SK-N-SH (cell line): ENCODE results near the gene RFFL. TPM values are rescaled to one million over a fixed set of nuclear protein-coding genes. Genes with fewer than 3 reads are reported as not detected.

Source experiments
- CTCF ChIA-PET: fragments of 300-600, 350-600 bp; formaldehyde crosslinking; extraction: SDS; loops from one replicate; lab custom pipeline; 2021; lab: Yijun Ruan, JAX
- POLR2A ChIA-PET: fragments of 350-600 bp; sonication (Branson Sonifier 250); formaldehyde crosslinking; extraction: SDS; loops from one replicate; lab custom pipeline; 2020; ENCODE audit warnings: antibody characterized with exemption, inconsistent platforms; lab: Yijun Ruan, JAX
- DNase-seq: peaks from one replicate; pipeline ENCODE4 v3.0.0; 2012
- H2AFZ ChIP-seq: fragments of 200-600 bp; sonication (generic); 2 replicates; pipeline ENCODE4 v1.8.1; 2016; ENCODE audit warnings: antibody characterized with exemption, mild to moderate bottlenecking, low read depth
- H3F3A ChIP-seq: fragments of 200-600 bp; sonication (generic); replicated peaks from 2 replicates; pipeline ENCODE3; 2016; ENCODE audit warnings: antibody characterized with exemption, mild to moderate bottlenecking; ENCODE audit not compliant: insufficient read depth
- H3K27ac ChIP-seq, 2 experiments: fragments of 200-500 bp in 1 of 2; fragments of 200-600 bp in 1 of 2; sonication (Bioruptor generic) in 1 of 2; sonication (generic), shearing (Covaris generic) in 1 of 2; 2 replicates each; pipeline versions ENCODE4 v1.5.1 to v1.6.1; 2014 to 2016; ENCODE audit warnings: low read depth in 2 of 2, inconsistent platforms in 1 of 2, low read length in 1 of 2, mild to moderate bottlenecking in 1 of 2, mixed read lengths in 1 of 2
- H3K27me3 ChIP-seq: fragments of 200-600 bp; sonication (generic), shearing (Covaris generic); 2 replicates; pipeline ENCODE4 v1.6.1; 2016; ENCODE audit warnings: mixed run types; ENCODE audit not compliant: insufficient read depth
- H3K36me3 ChIP-seq, 2 experiments: fragments of 200-500 bp in 1 of 2; fragments of 200-600 bp in 1 of 2; sonication (Bioruptor generic) in 1 of 2; sonication (generic) in 1 of 2; replicated peaks in 1 of 2; 2 replicates each; pipeline versions ENCODE3 to v1.5.1; 2014 to 2016; ENCODE audit warnings: low read length in 1 of 2, mild to moderate bottlenecking in 1 of 2; ENCODE audit not compliant: insufficient read depth in 2 of 2, control insufficient read depth in 1 of 2
- H3K4me1 ChIP-seq, 2 experiments: fragments of 200-500 bp in 1 of 2; fragments of 200-600 bp in 1 of 2; sonication (Bioruptor generic) in 1 of 2; sonication (generic), shearing (Covaris generic) in 1 of 2; 2 replicates each; pipeline versions ENCODE4 v1.5.1 to v1.6.1; 2014 to 2016; ENCODE audit warnings: low read depth in 1 of 2, low read length in 1 of 2, mixed run types in 1 of 2; ENCODE audit not compliant: insufficient read depth in 2 of 2, control insufficient read depth in 1 of 2
- H3K4me2 ChIP-seq: fragments of 200-600 bp; sonication (generic), shearing (Covaris generic); 2 replicates; pipeline ENCODE4 v1.6.1; 2017; ENCODE audit warnings: mixed run types
- H3K4me3 ChIP-seq, 2 experiments: fragments of 200-500 bp in 1 of 2; fragments of 200-600 bp in 1 of 2; sonication (Bioruptor generic) in 1 of 2; sonication (generic), shearing (Covaris generic) in 1 of 2; 2 replicates each; pipeline versions ENCODE4 v1.5.1 to v1.8.1; 2014 to 2016; ENCODE audit warnings: low read depth in 2 of 2, inconsistent platforms in 1 of 2, low read length in 1 of 2, mild to moderate bottlenecking in 1 of 2, mixed read lengths in 1 of 2, moderate library complexity in 1 of 2
- H3K79me2 ChIP-seq: fragments of 200-600 bp; sonication (generic); 2 replicates; pipeline ENCODE4 v1.8.1; 2017; ENCODE audit warnings: mild to moderate bottlenecking; ENCODE audit not compliant: insufficient read depth
- H3K9ac ChIP-seq: fragments of 200-600 bp; sonication (generic); 2 replicates; pipeline ENCODE4 v1.6.1; 2017; ENCODE audit warnings: mixed run types
- H3K9me2 ChIP-seq: fragments of 200-600 bp; sonication (generic); 2 replicates; pipeline ENCODE4 v1.6.1; 2017; ENCODE audit warnings: mixed run types
- H3K9me3 ChIP-seq: fragments of 200-600 bp; sonication (generic); 2 replicates; pipeline ENCODE4 v1.6.1; 2017; ENCODE audit warnings: mixed run types, mild to moderate bottlenecking, moderate library complexity
- H4K20me1 ChIP-seq: fragments of 200-600 bp; sonication (generic); 2 replicates; pipeline ENCODE4 v1.6.1; 2017; ENCODE audit warnings: mild to moderate bottlenecking, mixed run types; ENCODE audit not compliant: insufficient read depth
- CHD2 ChIP-seq: fragments of 150-350 bp; IDR thresholded peaks from 2 replicates; pipeline ENCODE4 v1.6.1; 2018; ENCODE audit warnings: low read length; ENCODE audit not compliant: partially characterized antibody
- EP300 ChIP-seq, 2 experiments: IDR thresholded peaks; 2 replicates each; pipeline versions ENCODE4 v1.4.0 to v1.6.1; 2012; ENCODE audit warnings: borderline replicate concordance in 1 of 2, low read depth in 1 of 2, low read length in 1 of 2
- EZH2phosphoT487 ChIP-seq: fragments of 200-600 bp; sonication (generic); IDR thresholded peaks from 2 replicates; pipeline ENCODE4 v1.6.1; 2017; ENCODE audit warnings: low read depth, mixed run types, mild to moderate bottlenecking, antibody characterized with exemption, moderate library complexity, borderline replicate concordance
- FOSL2 ChIP-seq: IDR thresholded peaks from 2 replicates; pipeline ENCODE4 v1.4.0; 2012; ENCODE audit warnings: low read depth, mild to moderate bottlenecking, moderate library complexity, borderline replicate concordance
- JUND ChIP-seq: IDR thresholded peaks from 2 replicates; pipeline ENCODE4 v1.4.0; 2012
- MEF2A ChIP-seq: IDR thresholded peaks from 2 replicates; pipeline ENCODE4 v1.4.0; 2012; ENCODE audit warnings: low read depth, borderline replicate concordance
- MXI1 ChIP-seq: IDR thresholded peaks from 2 replicates; pipeline ENCODE4 v1.6.1; 2012; ENCODE audit warnings: mild to moderate bottlenecking, low read depth, low read length, improper control_type of control experiment
- NFIC ChIP-seq: IDR thresholded peaks from 2 replicates; pipeline ENCODE4 v1.4.0; 2012; ENCODE audit warnings: borderline replicate concordance
- NRF1 ChIP-seq: IDR thresholded peaks from 2 replicates; pipeline ENCODE4 v1.6.1; 2012; ENCODE audit warnings: low read depth, mild to moderate bottlenecking, low read length
- POLR2AphosphoS5 ChIP-seq: IDR thresholded peaks from 2 replicates; pipeline ENCODE4 v1.6.1; 2012; ENCODE audit warnings: low read depth, low read length
- RAD21 ChIP-seq: IDR thresholded peaks from 2 replicates; pipeline ENCODE4 v1.6.1; 2012; ENCODE audit warnings: mild to moderate bottlenecking, low read length
- RCOR1 ChIP-seq: fragments of 150-350 bp; IDR thresholded peaks from 2 replicates; pipeline ENCODE4 v1.6.1; 2017; ENCODE audit warnings: antibody characterized with exemption, low read length
- SMC3 ChIP-seq: IDR thresholded peaks from 2 replicates; pipeline ENCODE4 v1.6.1; 2012; ENCODE audit warnings: low read depth, low read length, improper control_type of control experiment
- TCF12 ChIP-seq: IDR thresholded peaks from 2 replicates; pipeline ENCODE4 v1.4.0; 2012
- YY1 ChIP-seq: IDR thresholded peaks from 2 replicates; pipeline ENCODE4 v1.4.0; 2012; ENCODE audit warnings: low read depth, mild to moderate bottlenecking
- WGBS: methylation state at CpG from one replicate; pipeline ENCODE4 v1.1.6; 2017; ENCODE audit warnings: low lambda C conversion rate; 5-methylcytosine and 5-hydroxymethylcytosine counted together
- polyA plus RNA-seq, 3 experiments: library from polyadenylated mRNA; depleted of rRNA; stranded (reverse); fragments of >200 nt; gene quantifications; 2 replicates each; pipeline ENCODE4 v1.2.3, GENCODE V29; 2012
- TF ChIP-seq, protein P1 (sequence below): fragments of 200-600 bp; sonication (generic); IDR thresholded peaks from 2 replicates; pipeline ENCODE4 v1.6.1; 2017; ENCODE audit warnings: antibody characterized with exemption, mild to moderate bottlenecking, moderate library complexity
- TF ChIP-seq, protein P2 (sequence below): fragments of 150-350 bp; IDR thresholded peaks from 2 replicates; pipeline ENCODE4 v1.6.1; 2016; ENCODE audit warnings: mild to moderate bottlenecking, low read depth, low read length
- TF ChIP-seq, protein P3 (sequence below): IDR thresholded peaks from 2 replicates; pipeline ENCODE4; 2012
- TF ChIP-seq, protein P4 (sequence below): fragments of 150-350 bp; IDR thresholded peaks from 2 replicates; pipeline ENCODE4 v1.6.1; 2017; ENCODE audit warnings: antibody characterized with exemption, low read length, low read depth, borderline replicate concordance
- TF ChIP-seq, protein P5 (sequence below): IDR thresholded peaks from 2 replicates; pipeline ENCODE4 v1.4.0; 2012; ENCODE audit warnings: low read depth, borderline replicate concordance
- TF ChIP-seq, protein P6 (sequence below): IDR thresholded peaks from 2 replicates; pipeline ENCODE4 v1.4.0; 2012; ENCODE audit warnings: low read depth

Gene RFFL
- polyA plus RNA-seq, 1 of the 3 experiments (the other 2 are of a cell fraction): 10.1 TPM

DNA sequence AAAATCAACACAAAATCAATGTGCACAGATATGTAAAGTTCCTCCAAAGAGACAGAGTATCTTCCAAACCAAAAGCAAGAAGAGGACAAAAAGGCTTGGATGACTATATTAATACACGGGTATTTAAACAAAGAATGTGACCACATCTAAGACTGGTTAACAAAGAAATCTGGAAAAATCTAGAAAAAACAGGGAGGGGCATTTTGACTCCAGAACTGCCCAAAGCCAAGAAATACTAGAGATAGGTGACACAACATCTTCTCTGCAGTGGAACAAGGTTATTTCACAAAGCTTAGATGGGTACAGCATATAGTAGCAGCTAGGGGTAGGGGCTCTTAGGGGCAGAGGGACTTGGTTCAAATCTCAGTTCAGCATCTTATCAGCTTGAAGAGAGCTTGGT is 10.3 kb downstream of the RFFL start:
- H3K4me3 ChIP-seq: no peak overlapping the region
- H3K79me2 ChIP-seq: peaks cover 21% of the 10 kb centered on the region
- H3K36me3 ChIP-seq: no peaks in the 10 kb centered on the region
- TF ChIP-seq, protein P1, sequence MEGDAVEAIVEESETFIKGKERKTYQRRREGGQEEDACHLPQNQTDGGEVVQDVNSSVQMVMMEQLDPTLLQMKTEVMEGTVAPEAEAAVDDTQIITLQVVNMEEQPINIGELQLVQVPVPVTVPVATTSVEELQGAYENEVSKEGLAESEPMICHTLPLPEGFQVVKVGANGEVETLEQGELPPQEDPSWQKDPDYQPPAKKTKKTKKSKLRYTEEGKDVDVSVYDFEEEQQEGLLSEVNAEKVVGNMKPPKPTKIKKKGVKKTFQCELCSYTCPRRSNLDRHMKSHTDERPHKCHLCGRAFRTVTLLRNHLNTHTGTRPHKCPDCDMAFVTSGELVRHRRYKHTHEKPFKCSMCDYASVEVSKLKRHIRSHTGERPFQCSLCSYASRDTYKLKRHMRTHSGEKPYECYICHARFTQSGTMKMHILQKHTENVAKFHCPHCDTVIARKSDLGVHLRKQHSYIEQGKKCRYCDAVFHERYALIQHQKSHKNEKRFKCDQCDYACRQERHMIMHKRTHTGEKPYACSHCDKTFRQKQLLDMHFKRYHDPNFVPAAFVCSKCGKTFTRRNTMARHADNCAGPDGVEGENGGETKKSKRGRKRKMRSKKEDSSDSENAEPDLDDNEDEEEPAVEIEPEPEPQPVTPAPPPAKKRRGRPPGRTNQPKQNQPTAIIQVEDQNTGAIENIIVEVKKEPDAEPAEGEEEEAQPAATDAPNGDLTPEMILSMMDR: no peak
- TF ChIP-seq NFIC (no peak), MEF2A (no peak), POLR2AphosphoS5 (no peak), MXI1 (no peak), SMC3 (no peak), CHD2 (no peak), NRF1 (no peak), EP300 (IDR thresholded peaks at IDR 0.05; ENCODE audit: borderline replicate concordance in 1 of 2, low read depth in 1 of 2, low read length in 1 of 2) (no peak)
- TF ChIP-seq, protein P2, sequence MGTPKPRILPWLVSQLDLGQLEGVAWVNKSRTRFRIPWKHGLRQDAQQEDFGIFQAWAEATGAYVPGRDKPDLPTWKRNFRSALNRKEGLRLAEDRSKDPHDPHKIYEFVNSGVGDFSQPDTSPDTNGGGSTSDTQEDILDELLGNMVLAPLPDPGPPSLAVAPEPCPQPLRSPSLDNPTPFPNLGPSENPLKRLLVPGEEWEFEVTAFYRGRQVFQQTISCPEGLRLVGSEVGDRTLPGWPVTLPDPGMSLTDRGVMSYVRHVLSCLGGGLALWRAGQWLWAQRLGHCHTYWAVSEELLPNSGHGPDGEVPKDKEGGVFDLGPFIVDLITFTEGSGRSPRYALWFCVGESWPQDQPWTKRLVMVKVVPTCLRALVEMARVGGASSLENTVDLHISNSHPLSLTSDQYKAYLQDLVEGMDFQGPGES: no peak
- TF ChIP-seq, protein P3, sequence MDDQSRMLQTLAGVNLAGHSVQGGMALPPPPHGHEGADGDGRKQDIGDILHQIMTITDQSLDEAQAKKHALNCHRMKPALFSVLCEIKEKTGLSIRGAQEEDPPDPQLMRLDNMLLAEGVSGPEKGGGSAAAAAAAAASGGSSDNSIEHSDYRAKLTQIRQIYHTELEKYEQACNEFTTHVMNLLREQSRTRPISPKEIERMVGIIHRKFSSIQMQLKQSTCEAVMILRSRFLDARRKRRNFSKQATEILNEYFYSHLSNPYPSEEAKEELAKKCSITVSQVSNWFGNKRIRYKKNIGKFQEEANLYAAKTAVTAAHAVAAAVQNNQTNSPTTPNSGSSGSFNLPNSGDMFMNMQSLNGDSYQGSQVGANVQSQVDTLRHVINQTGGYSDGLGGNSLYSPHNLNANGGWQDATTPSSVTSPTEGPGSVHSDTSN: no peak
- H3K27me3 ChIP-seq: no peaks in the 10 kb centered on the region
- no peaks in the 10 kb centered on the region for H4K20me1 ChIP-seq
- H3K9me3 ChIP-seq: no peaks in the 10 kb centered on the region
- ChIA-PET CTCF (interaction anchor here (1.4 to 1.8 kb wide), 2 partner anchors 12 to 27 kb away, joined by 3 to 4 read pairs; no protein-coding TSS in a partner anchor), POLR2A (no interaction called here)
- WGBS: 82% methylated on average over 1 of the region's 1 CpG
- no peaks in the 10 kb centered on the region for H3K9me2 ChIP-seq
- no peak overlapping the region for H3K9ac ChIP-seq
- H3F3A ChIP-seq: peaks cover 8% of the 10 kb centered on the region
- H3K4me1 ChIP-seq: peaks cover 0 to 3% of the 10 kb centered on the region in 2 experiments; a peak in 1 of 4 replicates
- peak overlapping the region; percentile 29; the same call in 1 of the 2 replicates for H3K4me2 ChIP-seq
- no peak overlapping the region for H2AFZ ChIP-seq
- DNase-seq: no peak
- H3K27ac ChIP-seq: no peak overlapping the region; a peak in 1 of 4 replicates

DNA sequence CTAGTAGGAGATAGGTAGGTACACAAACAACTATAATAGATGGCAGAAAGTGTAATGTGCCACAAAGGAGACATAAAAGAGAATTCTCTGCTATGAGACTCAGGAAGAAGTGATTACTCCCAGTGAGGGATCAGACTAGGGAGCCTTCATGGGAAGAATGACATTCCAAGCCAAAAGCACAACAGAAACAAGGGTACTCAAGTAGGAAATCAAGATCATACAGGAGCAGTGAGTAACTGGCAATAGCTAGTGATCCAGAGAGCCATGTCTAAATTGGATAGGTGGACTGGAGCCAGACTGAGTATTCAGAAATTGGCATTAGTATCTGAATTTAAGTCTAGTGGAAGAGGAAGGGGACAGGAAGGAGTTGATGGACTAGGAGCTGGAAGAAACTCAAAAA is 10.7 kb downstream of the RFFL start:
- H2AFZ ChIP-seq: no peak overlapping the region
- peak overlapping the region; percentile 29; the same call in 1 of the 2 replicates for H3K4me2 ChIP-seq
- no peak overlapping the region for H3K4me3 ChIP-seq
- peaks cover 0 to 3% of the 10 kb centered on the region in 2 experiments; a peak in 1 of 4 replicates for H3K4me1 ChIP-seq
- CTCF ChIA-PET: interaction anchor here (1.4 kb wide), 1 partner anchor 27 kb away, joined by 3 read pairs; no protein-coding TSS in a partner anchor
- POLR2A ChIA-PET: no interaction called here
- H4K20me1 ChIP-seq: no peaks in the 10 kb centered on the region
- peaks cover 8% of the 10 kb centered on the region for H3F3A ChIP-seq
- DNase-seq: no peak
- no peaks in the 10 kb centered on the region for H3K9me2 ChIP-seq
- no peak overlapping the region for H3K9ac ChIP-seq
- peaks cover 20% of the 10 kb centered on the region for H3K79me2 ChIP-seq
- H3K27me3 ChIP-seq: no peaks in the 10 kb centered on the region
- no peaks in the 10 kb centered on the region for H3K36me3 ChIP-seq
- no peak overlapping the region; a peak in 1 of 4 replicates for H3K27ac ChIP-seq
- H3K9me3 ChIP-seq: no peaks in the 10 kb centered on the region
- TF ChIP-seq MEF2A (no peak), EZH2phosphoT487 (no peak), SMC3 (no peak), RCOR1 (no peak), TCF12 (no peak), YY1 (no peak), FOSL2 (no peak), JUND (no peak), MXI1 (no peak), RAD21 (no peak)
- TF ChIP-seq, protein P4, sequence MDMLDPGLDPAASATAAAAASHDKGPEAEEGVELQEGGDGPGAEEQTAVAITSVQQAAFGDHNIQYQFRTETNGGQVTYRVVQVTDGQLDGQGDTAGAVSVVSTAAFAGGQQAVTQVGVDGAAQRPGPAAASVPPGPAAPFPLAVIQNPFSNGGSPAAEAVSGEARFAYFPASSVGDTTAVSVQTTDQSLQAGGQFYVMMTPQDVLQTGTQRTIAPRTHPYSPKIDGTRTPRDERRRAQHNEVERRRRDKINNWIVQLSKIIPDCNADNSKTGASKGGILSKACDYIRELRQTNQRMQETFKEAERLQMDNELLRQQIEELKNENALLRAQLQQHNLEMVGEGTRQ: no peak
- TF ChIP-seq, protein P5, sequence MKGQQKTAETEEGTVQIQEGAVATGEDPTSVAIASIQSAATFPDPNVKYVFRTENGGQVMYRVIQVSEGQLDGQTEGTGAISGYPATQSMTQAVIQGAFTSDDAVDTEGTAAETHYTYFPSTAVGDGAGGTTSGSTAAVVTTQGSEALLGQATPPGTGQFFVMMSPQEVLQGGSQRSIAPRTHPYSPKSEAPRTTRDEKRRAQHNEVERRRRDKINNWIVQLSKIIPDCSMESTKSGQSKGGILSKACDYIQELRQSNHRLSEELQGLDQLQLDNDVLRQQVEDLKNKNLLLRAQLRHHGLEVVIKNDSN: no peak
- TF ChIP-seq, protein P6, sequence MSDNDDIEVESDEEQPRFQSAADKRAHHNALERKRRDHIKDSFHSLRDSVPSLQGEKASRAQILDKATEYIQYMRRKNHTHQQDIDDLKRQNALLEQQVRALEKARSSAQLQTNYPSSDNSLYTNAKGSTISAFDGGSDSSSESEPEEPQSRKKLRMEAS: no peak
- TF ChIP-seq, protein P2: no peak
